ENCODE results near the gene WDFY4. TPM values are rescaled to one million over a fixed set of nuclear protein-coding genes. Genes with fewer than 3 reads are reported as not detected.

WDFY4 gene
- total RNA-seq, 4 donors from 2014 or later: 1.6 to 5.1 (median 3.0) TPM

GRCh38 chr10:48773580-48773979 lies 88.9 kb downstream of the WDFY4 start:
- no peaks in the 10 kb centered on the region for H3K9me3 ChIP-seq
- no peak overlapping the region for H3K27ac ChIP-seq
- ATAC-seq: no peak
- H3K36me3 ChIP-seq: no peaks in the 10 kb centered on the region
- H3K27me3 ChIP-seq: no peaks in the 10 kb centered on the region
- no peak for TF ChIP-seq POLR2A (IDR thresholded peaks at IDR 0.05)
- TF ChIP-seq EP300 (IDR thresholded peaks at IDR 0.05): no peak
- TF ChIP-seq POLR2AphosphoS5 (IDR thresholded peaks at IDR 0.05): no peak
- no peak for TF ChIP-seq CTCF (IDR thresholded peaks at IDR 0.05)
- no peaks in the 10 kb centered on the region for H3K4me1 ChIP-seq
- H3K4me3 ChIP-seq: no peak overlapping the region
- WGBS, 2 donors (ENCODE audit: low coverage in 1 of 2): 65% methylated on average over 4 of the region's 4 CpGs; no CpG with 5 or more reads in 1 of the 2 donors

- Histone ChIP-seq H3K27ac (no peak overlapping the region), H3K4me1 (no peaks in the 10 kb centered on the region), H3K4me3 (no peak overlapping the region), H3K9me3 (no peaks in the 10 kb centered on the region), H3K36me3 (no peaks in the 10 kb centered on the region), H3K27me3 (no peaks in the 10 kb centered on the region)
- TF ChIP-seq EP300 (IDR thresholded peaks at IDR 0.05): no peak
- TF ChIP-seq CTCF (IDR thresholded peaks at IDR 0.05): no peak
- TF ChIP-seq POLR2A (IDR thresholded peaks at IDR 0.05): no peak
- no peak for TF ChIP-seq POLR2AphosphoS5 (IDR thresholded peaks at IDR 0.05)
- WGBS, 2 donors (ENCODE audit: low coverage in 1 of 2): 69 to 76% methylated on average over 4 of the region's 12 CpGs
- no peak for ATAC-seq
Measured at GRCh38 chr10:48774416-48775205, 89.9 kb downstream of the WDFY4 start.

GRCh38 chr10:48775206-48775517 lies 90.5 kb downstream of the WDFY4 start:
- H3K27ac ChIP-seq: no peak overlapping the region
- no peak overlapping the region for H3K4me3 ChIP-seq
- ATAC-seq: no peak
- H3K27me3 ChIP-seq: no peaks in the 10 kb centered on the region
- no peaks in the 10 kb centered on the region for H3K4me1 ChIP-seq
- no peaks in the 10 kb centered on the region for H3K36me3 ChIP-seq
- WGBS, 2 donors (ENCODE audit: low coverage in 1 of 2): 80% methylated on average over 1 to 4 of the region's 4 CpGs
- H3K9me3 ChIP-seq: no peaks in the 10 kb centered on the region
- TF ChIP-seq CTCF (IDR thresholded peaks at IDR 0.05) (no peak), POLR2AphosphoS5 (IDR thresholded peaks at IDR 0.05) (no peak), EP300 (IDR thresholded peaks at IDR 0.05) (no peak), POLR2A (IDR thresholded peaks at IDR 0.05) (no peak)

GRCh38 chr10:48776005-48776522 lies 91.4 kb downstream of the WDFY4 start:
- no peaks in the 10 kb centered on the region for H3K36me3 ChIP-seq
- no peak overlapping the region for H3K27ac ChIP-seq
- TF ChIP-seq CTCF (IDR thresholded peaks at IDR 0.05) (no peak), EP300 (IDR thresholded peaks at IDR 0.05) (no peak), POLR2AphosphoS5 (IDR thresholded peaks at IDR 0.05) (no peak), POLR2A (IDR thresholded peaks at IDR 0.05) (no peak)
- no peaks in the 10 kb centered on the region for H3K9me3 ChIP-seq
- no peak overlapping the region for H3K4me3 ChIP-seq
- no peaks in the 10 kb centered on the region for H3K27me3 ChIP-seq
- H3K4me1 ChIP-seq: no peaks in the 10 kb centered on the region
- ATAC-seq: no peak
- 72 to 90% methylated on average over 4 to 5 of the region's 5 CpGs for WGBS, 2 donors (ENCODE audit: low coverage in 1 of 2)

GRCh38 chr10:48776528-48776927 lies 91.9 kb downstream of the WDFY4 start:
- no peak for TF ChIP-seq EP300 (IDR thresholded peaks at IDR 0.05)
- TF ChIP-seq CTCF (IDR thresholded peaks at IDR 0.05): no peak
- no peak for TF ChIP-seq POLR2A (IDR thresholded peaks at IDR 0.05)
- no peak for TF ChIP-seq POLR2AphosphoS5 (IDR thresholded peaks at IDR 0.05)
- Histone ChIP-seq H3K36me3 (no peaks in the 10 kb centered on the region), H3K27ac (no peak overlapping the region), H3K4me1 (no peaks in the 10 kb centered on the region), H3K27me3 (no peaks in the 10 kb centered on the region), H3K9me3 (no peaks in the 10 kb centered on the region), H3K4me3 (no peak overlapping the region)
- ATAC-seq: no peak
- WGBS, 2 donors (ENCODE audit: low coverage in 1 of 2): 48 to 80% methylated on average over 1 to 4 of the region's 9 CpGs

Measured in gastroesophageal sphincter (tissue), 4 donors.